ENCODE results near the gene PRLR. TPM values are rescaled to one million over a fixed set of nuclear protein-coding genes. Genes with fewer than 3 reads are reported as not detected.

Gene PRLR
- total RNA-seq, 4 donors from 2014 or later = 9.1 to 69.5 (median 54.1) TPM

- Histone ChIP-seq H3K4me3 (no peak overlapping the region), H3K9me3 (no peaks in the 10 kb centered on the region), H3K27ac (no peak overlapping the region), H3K36me3 (peaks cover 0 to 5% (median 0%) of the 10 kb centered on the region in 3 donors), H3K27me3 (no peaks in the 10 kb centered on the region), H3K4me1 (no peaks in the 10 kb centered on the region)
- DNase-seq = no peak
- no peak for TF ChIP-seq CTCF (IDR thresholded peaks at IDR 0.05)
Observed at GRCh38 chr5:35101016-35101415, 129.3 kb downstream of the PRLR start.

- Histone ChIP-seq H3K4me1 (no peaks in the 10 kb centered on the region), H3K27me3 (no peaks in the 10 kb centered on the region), H3K4me3 (no peak overlapping the region), H3K27ac (no peak overlapping the region), H3K9me3 (no peaks in the 10 kb centered on the region), H3K36me3 (peaks cover 0 to 5% (median 0%) of the 10 kb centered on the region in 3 donors)
- no peak for TF ChIP-seq CTCF (IDR thresholded peaks at IDR 0.05)
- DNase-seq = no peak
Observed at GRCh38 chr5:35098214-35098613, 132.1 kb downstream of the PRLR start.

GRCh38 chr5:35096932-35097331 lies 133.4 kb downstream of the PRLR start:
- no peak for TF ChIP-seq POLR2A (IDR thresholded peaks at IDR 0.05)
- TF ChIP-seq CTCF (IDR thresholded peaks at IDR 0.05) = no peak

GRCh38 chr5:35096216-35096615 lies 134.1 kb downstream of the PRLR start:
- Histone ChIP-seq H3K4me3 (no peak overlapping the region), H3K4me1 (no peaks in the 10 kb centered on the region), H3K36me3 (peaks cover 0 to 5% (median 0%) of the 10 kb centered on the region in 3 donors), H3K27ac (no peak overlapping the region), H3K9me3 (no peaks in the 10 kb centered on the region), H3K27me3 (no peaks in the 10 kb centered on the region)
- DNase-seq = no peak
- TF ChIP-seq CTCF (IDR thresholded peaks at IDR 0.05) = no peak
- no peak for TF ChIP-seq POLR2A (IDR thresholded peaks at IDR 0.05)

More at GRCh38 chr5:35096932-35097331, 133.4 kb downstream of the PRLR start:
- H3K4me3 ChIP-seq = no peak overlapping the region
- no peak overlapping the region for H3K27ac ChIP-seq
- no peaks in the 10 kb centered on the region for H3K4me1 ChIP-seq
- no peaks in the 10 kb centered on the region for H3K27me3 ChIP-seq
- H3K36me3 ChIP-seq = peaks cover 0 to 5% (median 0%) of the 10 kb centered on the region in 3 donors
- DNase-seq = no peak
- no peaks in the 10 kb centered on the region for H3K9me3 ChIP-seq

- Histone ChIP-seq H3K4me1 (no peaks in the 10 kb centered on the region), H3K4me3 (no peak overlapping the region), H3K27me3 (no peaks in the 10 kb centered on the region), H3K36me3 (peaks cover 0 to 5% (median 0%) of the 10 kb centered on the region in 3 donors), H3K27ac (no peak overlapping the region), H3K9me3 (no peaks in the 10 kb centered on the region)
- no peak for TF ChIP-seq POLR2A (IDR thresholded peaks at IDR 0.05)
- peak in 1 of 6 experiments; percentile 2 for TF ChIP-seq CTCF (IDR thresholded peaks at IDR 0.05)
- no peak for DNase-seq
Observed at GRCh38 chr5:35095366-35095765, 134.9 kb downstream of the PRLR start.

- TF ChIP-seq CTCF (IDR thresholded peaks at IDR 0.05) (no peak), POLR2A (IDR thresholded peaks at IDR 0.05) (no peak)
- Histone ChIP-seq H3K4me3 (no peak overlapping the region), H3K27me3 (no peaks in the 10 kb centered on the region), H3K9me3 (no peaks in the 10 kb centered on the region), H3K36me3 (peaks cover 0 to 5% (median 0%) of the 10 kb centered on the region in 3 donors), H3K4me1 (no peaks in the 10 kb centered on the region), H3K27ac (no peak overlapping the region)
- no peak for DNase-seq
Observed at GRCh38 chr5:35094948-35095347, 135.3 kb downstream of the PRLR start.

Data from Peyer's patch (tissue), 4 donors.